Stimulated activated CD8-positive, alpha-beta memory T cell treated with anti-CD3 and anti-CD28 coated beads, Interleukin-12 subunit alpha, Interleukin-12 subunit beta, amount 100 ng/mL, for 4 hours (primary cell): ENCODE data around the gene SGTA.
"Not testable (repeated sequence)": the region's sequence is repeated elsewhere in the genome, so short reads cannot be mapped to it uniquely, and the experiment has no call there.

Experiments
- DNase-seq: peaks from one replicate; pipeline ENCODE4 v3.0.0-alpha.2; 2020; ENCODE audit warnings: low read depth

SGTA gene

DNA sequence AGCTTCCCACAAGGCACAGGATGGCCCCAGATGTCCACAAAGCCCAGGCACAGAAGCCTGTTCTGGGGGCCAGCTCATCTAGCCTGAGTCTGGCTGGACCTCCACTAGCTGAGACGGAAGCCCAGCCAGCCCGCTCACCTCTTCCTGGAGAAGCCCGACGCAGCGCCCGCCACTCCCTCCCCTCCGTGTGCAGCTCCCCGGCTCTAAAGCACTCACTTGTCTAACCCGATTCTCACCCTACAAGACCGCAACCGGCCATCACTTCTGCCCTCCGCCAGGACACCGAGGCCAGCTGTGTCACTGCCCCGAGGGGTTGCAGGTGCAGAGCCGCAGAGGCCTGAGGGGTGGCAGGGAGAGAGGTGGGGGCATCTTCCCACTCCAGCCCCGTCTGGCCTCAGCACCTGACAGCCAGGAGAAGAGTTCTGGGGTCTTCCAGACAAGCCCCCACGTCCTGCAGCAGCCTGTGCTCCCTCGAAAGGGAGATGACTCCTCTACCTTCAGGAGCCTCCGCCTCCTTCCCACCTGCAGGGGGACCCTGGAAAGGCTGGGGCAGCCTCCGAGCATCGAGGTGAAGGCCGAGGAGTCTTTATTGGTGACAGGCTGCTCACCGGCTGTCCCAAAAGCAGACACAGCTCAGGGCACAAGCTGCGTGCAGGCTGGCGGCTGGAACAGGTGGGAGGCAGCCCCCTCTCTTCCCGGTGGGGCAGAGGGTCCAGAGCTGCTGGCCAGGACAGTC is 56.0 kb downstream of the SGTA start:
- DNase-seq: no peak

DNA sequence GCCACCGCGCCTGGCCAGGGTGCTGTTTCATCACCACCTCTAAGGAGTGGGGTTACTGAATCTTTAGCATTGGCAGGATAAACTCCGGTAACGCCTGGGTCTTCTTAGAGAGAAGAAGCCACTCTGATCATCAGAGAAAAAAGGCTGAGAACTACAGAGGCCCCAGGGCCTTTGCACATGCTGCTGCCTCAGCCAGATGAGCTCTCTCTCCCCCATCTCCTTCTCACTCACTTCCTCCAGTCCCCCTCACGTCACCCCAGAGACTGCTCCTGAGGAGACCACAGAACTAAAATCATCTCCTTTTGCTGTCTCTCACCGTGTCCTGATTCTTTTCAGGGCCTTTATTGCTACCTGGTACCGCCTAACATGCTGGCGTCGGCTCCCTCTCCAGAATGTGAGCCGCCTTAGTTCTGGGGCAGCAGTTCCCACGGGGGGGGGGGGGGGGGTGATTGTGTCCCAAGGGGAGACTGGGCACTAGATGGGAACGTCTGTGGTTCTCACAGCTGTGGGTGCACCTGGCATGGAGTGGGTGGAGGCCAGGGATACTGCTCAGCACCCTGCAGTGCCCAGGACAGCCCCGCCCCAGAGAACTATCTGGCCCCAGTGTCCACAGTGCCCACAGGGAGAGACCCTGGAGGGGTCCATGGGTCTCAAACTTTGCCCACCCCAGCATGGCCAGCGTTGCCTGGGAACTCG is 56.8 kb downstream of the SGTA start:
- DNase-seq: no peak

DNA sequence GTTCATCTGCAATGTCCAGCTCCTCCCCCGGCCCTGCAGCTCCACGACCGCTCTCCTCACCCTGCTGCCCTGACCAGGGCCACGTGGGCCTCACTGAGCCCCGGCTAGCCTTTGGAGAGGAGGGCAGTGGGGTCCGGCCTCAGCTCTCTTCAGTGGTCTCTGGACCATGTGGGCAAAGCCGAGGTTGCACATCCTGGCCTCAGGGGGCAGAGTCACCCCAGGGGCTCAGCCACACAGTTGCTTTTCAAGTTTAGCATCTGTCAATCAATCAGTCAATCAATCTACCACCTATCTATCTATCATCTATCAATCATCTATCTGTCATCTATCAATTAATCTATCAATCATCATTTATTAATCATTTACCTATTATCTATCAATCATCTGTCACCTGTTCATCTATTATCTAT is 58.9 kb downstream of the SGTA start:
- no peak for DNase-seq

DNA sequence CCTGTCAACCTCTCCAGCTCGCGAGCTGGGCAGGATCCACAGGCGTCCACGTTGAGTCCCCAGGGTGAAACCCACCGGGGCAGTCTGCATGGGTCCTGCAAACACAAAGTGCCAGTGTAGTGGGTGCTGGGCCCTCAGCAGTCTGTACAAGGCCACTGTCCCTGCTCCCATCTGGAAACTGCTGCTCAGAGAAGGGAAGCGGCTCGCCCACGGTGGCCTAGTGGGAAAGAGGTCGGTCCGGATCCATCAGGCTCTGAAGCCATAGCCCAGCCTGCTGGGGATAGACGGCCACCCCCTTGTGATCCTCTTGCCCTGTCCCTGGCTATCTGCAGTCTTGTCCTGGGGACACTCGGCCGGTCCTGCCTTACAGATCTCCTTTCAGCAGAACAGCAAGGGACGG is 59.3 kb downstream of the SGTA start:
- DNase-seq: no peak

DNA sequence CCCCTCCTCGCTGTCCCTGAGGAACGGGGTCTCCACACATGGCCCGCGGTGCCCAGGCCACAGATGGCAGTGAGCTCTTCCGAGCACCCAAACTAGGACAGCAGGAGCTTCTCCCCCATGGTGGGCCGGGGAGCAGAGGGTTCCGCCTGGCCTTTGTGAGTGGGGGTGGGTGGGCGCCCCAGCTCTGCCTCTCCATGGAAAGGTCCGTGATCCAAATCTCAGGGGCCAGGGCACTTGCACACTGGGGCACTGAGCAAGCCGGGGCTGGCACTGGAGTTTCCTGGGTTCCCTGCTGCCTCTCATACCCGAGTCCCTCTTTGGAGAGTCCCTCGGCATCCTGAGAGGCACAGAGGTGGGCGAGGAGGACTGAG is 59.7 kb downstream of the SGTA start:
- DNase-seq: no peak

DNA sequence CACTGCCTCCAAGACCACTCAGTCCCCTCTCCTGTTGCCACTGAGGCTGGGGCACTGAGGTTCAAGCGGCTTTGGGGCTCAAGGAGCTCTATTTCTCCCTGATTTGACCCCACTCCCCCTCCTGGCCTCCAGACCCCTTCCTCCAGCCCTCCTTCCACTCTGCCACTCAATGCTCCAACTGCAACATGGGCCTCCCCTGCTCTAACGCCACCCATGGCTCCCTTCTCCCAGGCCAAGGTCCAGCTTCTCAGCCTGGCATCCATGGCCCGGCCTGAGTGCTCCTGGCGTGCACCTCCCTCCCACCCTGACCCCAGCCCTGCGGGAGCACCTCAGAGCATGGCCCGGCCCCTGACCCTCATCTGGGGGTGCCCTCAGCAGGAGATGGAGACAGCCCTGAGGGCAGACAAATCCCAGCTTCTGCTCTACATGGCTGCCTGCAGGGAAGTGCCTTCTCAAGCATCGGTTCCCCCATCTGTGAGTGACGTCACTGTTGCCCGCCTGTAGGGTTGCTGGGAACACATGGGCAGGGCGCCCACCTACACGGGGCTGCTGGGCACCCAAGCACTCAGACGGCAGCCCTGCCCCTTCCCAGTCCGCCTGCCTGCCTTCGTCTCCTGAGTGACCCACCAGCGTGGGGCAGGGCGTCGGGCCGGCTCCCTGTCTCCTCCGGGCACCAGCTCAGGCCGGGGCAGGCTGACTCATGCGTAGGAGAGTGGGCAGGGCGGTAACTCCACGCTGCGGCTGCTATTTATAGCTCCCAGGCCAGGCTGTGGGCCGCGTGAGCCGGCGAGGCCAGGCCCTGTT is 60.3 kb downstream of the SGTA start:
- DNase-seq: no peak

DNA sequence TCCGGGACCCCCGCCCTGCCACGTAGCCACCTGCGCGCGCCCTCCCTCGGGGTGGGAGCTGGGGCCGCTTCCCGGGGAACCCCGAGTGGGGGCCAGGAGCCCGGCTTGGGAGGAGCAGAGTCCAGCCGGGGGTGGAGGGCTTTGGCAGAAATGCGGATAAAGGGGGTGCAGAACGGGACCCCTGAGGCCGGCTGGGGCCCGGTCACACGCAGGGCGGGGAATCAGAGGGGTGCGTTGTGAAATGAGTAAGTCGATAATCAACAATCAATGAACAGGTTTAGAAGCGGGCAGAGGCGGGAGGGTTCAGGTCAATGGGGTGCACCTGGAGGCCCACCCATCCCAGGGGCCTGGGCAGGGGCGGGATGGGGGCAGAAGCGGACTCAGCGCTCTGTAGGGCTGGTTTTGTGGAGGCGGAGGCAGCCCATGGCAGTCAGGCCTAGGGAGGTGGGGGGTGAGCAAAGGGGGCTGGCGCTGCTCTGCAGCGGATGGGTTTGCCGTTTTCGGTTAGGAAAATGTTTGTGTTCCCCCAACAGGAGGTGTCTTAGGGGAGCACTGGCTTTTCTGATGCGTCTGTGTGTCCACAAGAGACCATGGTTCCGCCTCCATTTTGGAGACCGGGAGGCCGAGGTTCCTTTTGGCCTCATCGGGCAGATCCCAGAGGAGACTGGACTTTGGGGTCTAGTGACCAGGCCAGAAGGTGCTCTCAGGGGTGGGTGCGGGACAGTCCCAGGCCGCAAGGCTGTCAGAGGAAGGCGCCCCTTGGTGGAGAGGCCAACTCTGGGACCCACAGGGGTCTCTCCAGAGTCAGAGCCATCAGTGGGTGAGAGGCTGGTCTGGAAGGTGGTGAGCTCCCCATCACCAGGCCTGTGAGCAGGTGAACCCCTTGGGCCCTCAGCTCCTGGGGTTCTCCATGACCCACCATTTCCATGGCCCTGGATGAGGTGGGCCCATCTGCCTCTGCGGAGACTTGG is 61.2 kb downstream of the SGTA start:
- DNase-seq: no peak

DNA sequence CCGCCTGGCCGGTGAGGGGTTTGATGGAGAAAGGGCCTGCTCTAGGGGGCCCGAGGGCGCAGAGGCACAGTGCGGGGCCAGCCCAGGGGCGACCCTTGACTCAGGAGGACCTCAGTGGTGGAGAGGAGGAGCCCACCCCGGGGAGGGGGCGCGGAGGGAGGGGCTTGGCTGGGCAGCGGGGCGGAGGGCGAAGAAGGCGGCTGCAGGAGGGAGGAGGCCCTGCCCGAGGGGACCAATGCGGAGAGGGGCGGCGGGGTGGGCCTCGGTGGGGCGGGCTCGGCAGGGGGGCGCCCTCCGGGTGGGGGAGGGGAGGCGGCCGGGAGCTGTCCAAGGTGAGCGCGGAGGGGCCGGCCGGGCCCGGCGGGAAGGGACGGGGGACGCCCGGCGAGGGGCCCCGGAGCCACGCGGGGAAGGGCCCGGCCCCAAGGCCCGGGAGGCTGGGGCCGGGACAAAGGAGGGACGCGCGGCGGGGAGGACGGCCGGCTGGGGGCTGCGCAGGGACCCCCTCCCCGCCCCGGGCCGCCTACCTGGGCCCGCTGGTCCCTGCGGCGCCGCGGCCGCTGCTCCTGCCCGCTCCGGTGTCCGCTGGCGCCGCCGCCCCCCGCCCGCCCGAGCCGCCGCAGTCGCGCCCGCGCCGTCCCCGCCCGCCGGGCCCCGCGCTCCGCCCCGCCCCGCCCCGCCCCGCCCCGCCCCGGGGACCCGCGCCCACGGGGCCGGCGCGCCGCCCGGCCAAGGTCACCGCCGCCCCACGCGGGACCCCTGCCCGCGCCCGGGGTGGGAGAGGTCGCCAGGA is 62.1 kb downstream of the SGTA start, which contains the start of gene DIRAS1:
TSS of gene DIRAS1 (minus strand) at position 596 of the 793 bp plus-strand sequence. CDS start 3,566 bp downstream, outside the sequence.
- DNase-seq: no peak

DNA sequence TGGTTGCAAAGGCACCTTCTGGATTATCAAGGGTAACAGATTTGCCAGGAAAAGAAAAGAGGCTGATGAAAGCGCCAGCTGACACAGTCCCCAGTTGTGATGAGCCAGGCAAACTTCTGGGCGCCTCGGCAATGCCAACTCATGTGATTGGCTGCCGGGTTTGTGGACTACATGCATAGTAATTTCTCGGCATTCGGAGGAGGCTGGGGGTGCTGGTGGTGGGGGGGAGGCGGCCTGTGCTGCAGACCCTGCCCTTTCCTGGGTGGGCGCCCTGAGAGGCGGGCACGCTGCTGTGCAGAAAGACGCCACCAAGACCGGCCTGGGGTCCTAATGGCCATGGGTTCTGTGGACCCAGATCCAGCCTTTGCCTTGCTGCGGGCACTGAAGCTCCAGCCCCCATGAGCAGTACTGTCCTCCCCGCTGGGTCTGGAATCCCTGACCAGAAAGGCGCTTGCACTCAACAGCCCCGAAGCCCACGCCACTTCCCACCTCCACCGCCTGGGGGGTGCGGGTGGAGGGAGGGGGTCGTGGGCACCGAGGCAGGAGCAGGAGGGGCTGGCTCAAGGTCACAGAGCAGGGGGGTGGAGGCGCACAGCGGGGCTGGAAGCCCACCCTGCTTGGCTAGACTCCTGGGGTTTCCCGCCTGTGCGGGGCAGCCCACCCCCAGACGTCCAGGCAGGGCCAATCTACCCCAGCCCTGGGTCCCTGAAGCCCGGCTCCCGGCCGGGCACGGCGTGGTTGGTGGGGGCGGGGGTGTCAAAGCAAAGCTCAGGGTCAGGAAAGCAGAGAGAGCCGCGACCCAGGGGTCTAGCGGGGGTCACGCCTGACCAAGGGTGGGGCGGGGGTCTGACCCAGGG is 62.9 kb downstream of the SGTA start:
- DNase-seq: no peak

DNA sequence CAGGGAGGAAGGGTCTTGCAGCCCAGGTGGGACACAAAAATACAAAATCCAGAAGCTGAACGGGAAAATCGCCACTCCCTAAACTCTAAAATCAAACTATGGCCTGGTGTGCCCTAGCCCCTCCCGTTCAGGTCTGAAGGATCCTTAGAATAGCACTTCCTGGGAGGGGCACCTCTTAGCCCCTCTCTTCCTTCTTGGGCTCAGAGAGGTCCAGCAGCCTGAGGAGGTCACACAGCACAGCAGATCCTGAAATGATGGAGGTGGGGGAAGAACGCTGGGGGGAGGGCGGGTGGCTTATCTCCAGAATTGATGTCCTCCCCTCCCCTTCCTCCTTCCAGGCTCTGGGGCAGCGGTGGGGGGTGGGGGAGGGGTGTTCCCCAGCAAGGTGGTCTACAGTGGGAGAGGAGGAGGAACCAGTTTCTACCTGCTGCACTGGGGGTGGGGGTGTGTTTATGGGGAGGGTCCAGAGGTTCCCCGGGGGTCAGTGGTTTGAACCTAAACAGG is 63.8 kb downstream of the SGTA start:
- no peak for DNase-seq

DNA sequence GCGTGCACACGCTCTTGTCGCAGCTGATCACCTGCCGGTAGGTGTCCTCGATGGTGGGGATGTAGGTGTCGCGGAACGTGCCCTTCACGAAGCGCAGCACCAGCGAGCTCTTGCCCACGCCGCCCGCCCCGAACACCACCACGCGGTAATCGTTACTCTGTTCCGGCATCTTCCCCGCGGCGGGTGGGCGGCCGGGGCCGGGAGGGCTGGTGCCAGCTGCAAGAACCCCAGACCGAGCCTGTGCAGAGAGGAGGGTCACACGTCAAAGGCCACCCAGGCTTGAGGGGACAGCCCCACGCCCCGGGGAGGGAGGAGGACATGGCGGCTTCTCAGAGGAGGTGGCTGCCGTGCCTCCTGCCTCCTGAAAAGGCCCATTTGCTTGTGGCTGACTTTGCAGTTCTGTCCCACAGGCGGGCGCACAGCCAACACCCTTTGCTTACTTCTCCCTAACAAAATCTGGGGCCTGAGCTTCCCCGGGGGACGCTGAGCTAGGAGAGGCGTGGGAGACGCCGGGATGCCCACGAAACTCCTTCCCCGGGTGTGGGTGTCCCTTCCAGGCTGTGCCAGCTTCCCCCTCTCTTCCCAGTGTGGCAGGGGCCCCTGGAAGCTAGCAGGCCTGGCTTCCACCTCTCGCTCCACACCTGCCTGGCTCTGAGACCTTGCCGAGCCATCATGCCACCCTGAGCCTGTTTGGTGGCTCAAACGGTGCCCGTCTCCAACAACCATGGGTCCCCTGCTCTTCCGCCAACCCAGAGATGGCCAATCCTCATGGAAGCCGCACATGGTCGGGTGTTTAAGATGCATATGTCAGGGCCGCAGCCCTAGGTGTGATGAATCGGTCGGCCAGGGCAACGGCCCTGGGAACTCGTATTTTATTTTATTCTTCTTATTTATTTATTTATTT is 65.2 kb downstream of the SGTA start:
- DNase-seq: no peak

DNA sequence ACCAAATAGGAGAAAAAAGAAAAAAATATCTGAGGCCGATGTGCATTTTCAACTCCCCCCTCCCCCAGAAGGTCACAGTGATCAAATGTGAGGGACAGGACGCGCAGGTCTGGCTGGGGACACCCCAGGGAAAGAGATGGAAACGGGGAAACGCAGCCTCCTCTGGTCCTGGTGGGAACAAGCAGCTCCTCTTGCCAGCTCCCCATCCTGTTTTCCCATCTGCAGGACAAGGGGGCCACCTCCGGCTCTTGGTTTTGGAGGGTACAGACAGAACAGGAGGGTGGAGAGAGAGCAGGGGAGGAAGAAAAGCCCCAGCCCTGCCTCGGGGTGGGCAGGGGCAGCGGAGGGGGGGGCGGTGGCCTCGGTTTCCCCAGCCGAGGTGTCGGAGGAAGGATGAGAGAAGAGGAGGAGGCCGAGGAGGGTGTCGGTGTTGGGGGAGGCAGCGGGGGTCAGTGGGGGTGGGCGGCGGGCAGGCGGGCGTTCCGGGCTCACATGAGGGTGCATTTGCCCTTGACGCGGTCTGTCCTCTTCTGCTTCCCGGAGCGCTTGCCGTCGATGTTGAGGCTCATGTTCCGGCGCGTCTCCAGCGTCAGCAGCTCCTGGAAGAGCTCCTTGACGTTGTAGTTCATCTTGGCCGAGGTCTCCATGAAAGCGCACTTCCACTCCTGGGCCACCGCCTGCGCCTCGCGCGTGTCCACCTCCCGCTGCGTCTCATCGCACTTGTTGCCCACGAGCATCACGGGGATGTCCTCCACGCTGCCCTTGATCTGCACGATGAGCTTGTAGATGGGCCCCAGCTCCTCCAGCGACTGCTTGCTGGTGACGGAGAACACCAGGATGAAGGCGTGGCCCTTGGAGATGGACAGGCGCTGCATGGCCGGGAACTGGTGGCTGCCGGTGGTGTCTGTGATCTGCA is 66.1 kb downstream of the SGTA start:
- no peak for DNase-seq

DNA sequence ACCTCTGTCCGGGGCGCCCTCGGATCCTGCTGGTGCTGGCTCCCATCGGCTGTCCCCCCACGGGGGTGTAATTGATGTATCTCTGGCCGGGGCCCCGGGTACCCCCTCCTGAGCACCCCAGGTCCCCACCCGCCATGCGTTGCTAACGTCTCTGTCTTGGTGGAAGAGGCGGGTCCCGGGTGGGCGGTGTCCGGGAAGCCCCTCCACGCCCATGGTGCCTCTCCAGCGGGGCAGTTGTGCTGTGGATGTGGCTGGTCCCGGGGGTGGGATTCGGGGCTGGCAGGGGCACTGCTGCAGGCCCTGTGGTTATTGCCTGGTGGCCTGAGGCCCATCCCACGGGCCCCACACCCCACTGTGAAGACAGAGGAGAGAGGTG is 66.8 kb downstream of the SGTA start:
- DNase-seq: no peak

DNA sequence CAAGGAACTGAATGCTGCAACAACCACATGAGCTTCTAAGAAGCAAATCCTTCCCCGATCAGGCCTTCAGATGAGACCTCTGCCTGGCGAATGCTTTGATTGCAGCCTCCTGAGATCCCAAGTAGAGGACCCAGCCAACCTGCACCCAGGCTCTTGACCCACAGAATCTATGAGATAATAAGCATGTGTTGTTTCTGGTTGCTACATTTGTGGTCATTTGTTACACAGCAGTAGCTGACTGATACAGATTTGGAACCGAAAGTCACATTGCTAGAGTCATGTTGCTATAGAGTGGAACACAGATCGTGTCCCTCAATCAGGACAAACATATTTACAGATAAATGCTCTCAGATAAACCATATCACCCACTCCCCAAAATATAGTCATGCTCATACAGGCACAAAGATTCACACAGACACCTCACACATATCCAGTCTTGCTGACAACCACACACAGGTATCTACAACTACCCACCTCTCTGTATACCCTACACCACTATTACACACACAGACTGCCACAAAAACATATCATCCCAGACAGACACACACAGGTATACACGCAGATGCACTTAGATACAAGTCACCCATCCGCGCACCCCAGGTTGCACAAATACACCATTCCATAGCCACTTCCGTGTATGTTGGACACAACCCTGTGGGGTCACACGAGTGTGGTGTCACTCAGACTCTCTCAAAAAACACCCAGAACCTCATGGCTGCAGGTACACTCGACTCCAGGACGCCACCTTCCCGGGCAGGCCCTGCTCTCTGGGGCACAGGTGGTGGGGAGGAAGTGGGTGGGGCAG is 67.4 kb downstream of the SGTA start:
- no peak for DNase-seq

DNA sequence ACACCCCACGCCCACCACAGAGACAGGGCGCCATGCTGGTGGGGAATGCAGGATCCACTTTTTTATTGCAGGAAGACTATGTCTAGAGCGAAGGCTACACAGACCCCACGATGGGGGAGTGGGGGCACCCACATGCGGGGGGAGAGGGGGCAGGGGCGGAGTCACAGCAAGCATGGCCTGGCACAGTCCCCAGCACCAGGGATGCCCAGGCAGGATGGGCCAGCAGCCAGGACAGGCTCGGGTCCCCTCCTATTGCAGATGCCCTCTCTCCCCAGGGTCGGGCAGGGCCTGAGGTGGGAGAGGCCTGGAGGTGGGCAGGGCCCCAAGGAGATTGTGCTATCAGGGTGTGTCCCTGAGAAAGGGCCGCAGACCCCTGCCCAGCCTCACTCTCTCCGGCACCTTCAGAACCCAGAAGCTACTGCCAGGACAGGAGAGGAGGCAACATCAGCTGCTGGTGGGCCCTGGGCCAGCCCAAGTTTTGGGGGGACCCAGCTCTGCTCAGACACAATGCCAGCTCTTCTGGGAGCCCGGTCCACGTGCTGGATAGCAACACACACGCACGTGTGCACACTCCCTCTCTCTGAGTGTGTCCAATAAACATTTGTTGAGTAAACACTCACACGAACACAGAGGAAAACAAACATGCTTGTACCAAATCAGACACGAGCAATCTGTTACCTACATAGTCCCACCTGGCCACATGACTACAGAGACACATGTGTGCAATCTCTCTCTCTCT is 68.4 kb downstream of the SGTA start:
- DNase-seq: no peak

DNA sequence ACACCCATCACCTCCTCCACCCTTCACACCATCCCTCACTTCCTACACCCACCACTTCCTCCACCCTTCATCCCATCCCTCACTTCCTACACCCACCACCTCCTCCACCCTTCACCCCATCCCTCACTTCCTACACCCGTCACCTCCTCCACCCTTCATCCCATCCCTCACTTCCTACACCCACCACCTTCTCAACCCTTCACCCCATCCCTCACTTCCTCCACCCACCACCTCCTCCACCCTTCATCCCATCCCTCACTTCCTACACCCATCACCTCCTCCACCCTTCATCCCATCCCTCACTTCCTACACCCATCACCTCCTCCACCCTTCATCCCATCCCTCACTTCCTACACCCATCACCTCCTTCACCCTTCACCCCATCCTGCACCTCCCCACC is 69.0 kb downstream of the SGTA start:
- not testable (repeated sequence) for DNase-seq
